ENCODE data around the gene UBLCP1.
A peak's percentile ranks its signal among the peaks of the same experiment; 100 is the strongest.

Gene UBLCP1

GRCh38 chr5:159332800-159333544 lies 69.9 kb downstream of the UBLCP1 start:
- TF ChIP-seq POLR2AphosphoS5 (IDR thresholded peaks at IDR 0.05; ENCODE audit: low read depth) (no peak), SPI1 (IDR thresholded peaks at IDR 0.05; ENCODE audit: borderline replicate concordance, low read depth) (peak; percentile 43; the same call in 1 of the 2 replicates)
- H3K27me3 ChIP-seq (ENCODE audit: insufficient read depth, poor library complexity, severe bottlenecking), result no peaks in the 10 kb centered on the region
- DNase-seq (ENCODE audit: low read depth in 1 of 2, low spot score in 1 of 2), result no peak
- H3K27ac ChIP-seq (replicated peaks), result no peak overlapping the region
- no peak overlapping the region for H3K4me3 ChIP-seq (replicated peaks; ENCODE audit: insufficient read depth, low read length)

- DNase-seq (ENCODE audit: low read depth in 1 of 2, low spot score in 1 of 2), result no peak
- no peak overlapping the region for H3K27ac ChIP-seq (replicated peaks)
- TF ChIP-seq REST (IDR thresholded peaks at IDR 0.05; ENCODE audit: insufficient replicate concordance, low read depth) (no peak), CTCF (IDR thresholded peaks at IDR 0.05; ENCODE audit: insufficient read depth, low read length) (no peak), SPI1 (IDR thresholded peaks at IDR 0.05; ENCODE audit: borderline replicate concordance, low read depth) (no peak), GABPA (IDR thresholded peaks at IDR 0.05; ENCODE audit: low read depth) (no peak), POLR2AphosphoS5 (IDR thresholded peaks at IDR 0.05; ENCODE audit: low read depth) (no peak)
- no peaks in the 10 kb centered on the region for H3K27me3 ChIP-seq (ENCODE audit: insufficient read depth, poor library complexity, severe bottlenecking)
- H3K4me3 ChIP-seq (replicated peaks; ENCODE audit: insufficient read depth, low read length), result no peak overlapping the region
Measured at GRCh38 chr5:159333545-159333925, 70.4 kb downstream of the UBLCP1 start.
